ENCODE results near the gene NEAT1. TPM values are rescaled to one million over a fixed set of nuclear protein-coding genes. Genes with fewer than 3 reads are reported as not detected.

The NEAT1 gene
- total RNA-seq, 1 donor from 2014 or later: 508 TPM

- peak; percentile 81 for DNase-seq
- intact Hi-C loops (cut with micrococcal nuclease): no loop called here
- ATAC-seq: peak; percentile 18
These were observed 66.6 kb downstream of the NEAT1 start for GRCh38 chr11:65489035-65489705.

- no peak for ATAC-seq
- DNase-seq: peak; percentile 64
These were observed 67.2 kb downstream of the NEAT1 start for GRCh38 chr11:65489706-65490320.

GRCh38 chr11:65491163-65491465, 68.5 kb downstream of the NEAT1 start:
- no peak for ATAC-seq
- intact Hi-C loops (cut with micrococcal nuclease): no loop called here

More at GRCh38 chr11:65489706-65490320, 67.2 kb downstream of the NEAT1 start:
- intact Hi-C loops (cut with micrococcal nuclease): no loop called here

DNA sequence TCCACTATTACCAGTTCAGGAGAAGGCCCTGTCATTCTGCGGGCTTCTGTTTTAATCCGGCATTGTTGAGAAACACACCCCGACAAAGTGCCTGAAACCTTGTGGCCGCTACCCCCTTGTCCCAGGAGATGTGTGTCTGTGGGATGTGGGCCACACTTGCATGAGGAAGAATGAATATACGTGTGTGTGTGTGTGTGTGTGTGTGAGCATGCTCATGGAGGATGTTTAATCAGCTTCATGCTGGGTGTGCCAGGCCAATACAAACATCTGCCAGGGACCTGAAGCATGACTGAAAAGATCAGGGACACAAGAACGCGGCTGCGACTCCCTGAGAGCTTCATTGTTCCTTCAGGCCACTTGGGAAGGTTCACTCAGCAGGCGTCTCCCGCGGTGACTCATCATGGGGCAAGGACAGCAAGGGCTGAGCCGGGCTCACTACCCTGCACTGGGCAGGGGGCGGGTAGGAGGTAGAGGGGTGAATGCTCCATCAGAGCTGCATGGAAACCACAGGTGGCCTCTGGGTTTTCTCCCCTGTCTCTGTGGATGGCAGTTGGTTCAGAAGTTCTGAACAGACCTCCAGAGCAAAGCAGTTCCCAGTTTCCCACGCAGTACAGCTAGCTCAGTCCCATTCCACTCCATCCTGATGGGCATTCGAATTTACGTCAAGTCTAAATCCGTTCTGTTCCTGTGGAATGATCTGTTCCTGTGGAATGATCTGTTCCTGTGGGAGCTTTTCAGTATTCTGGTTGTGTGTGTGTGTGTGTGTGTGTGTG, 69.2 kb downstream of the NEAT1 start:
- intact Hi-C loops (cut with micrococcal nuclease): no loop called here
- ATAC-seq: peak; percentile 21
- peak; percentile 85 for DNase-seq

More at GRCh38 chr11:65491163-65491465, 68.5 kb downstream of the NEAT1 start:
- DNase-seq: peak; percentile 30

DNA sequence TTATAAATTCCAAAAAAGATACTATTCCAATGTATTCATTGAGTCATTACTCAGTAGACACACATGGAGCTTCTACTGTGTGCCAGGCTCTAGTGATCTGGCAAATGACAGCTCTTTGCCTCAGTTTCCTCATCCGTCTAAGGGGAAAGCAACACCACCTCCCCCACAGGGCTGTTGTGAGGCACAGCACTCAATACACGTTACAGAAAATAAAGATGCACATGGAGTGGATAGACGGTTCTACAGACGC, 69.7 kb downstream of the NEAT1 start:
- DNase-seq: no peak
- intact Hi-C loops (cut with micrococcal nuclease): no loop called here
- no peak for ATAC-seq

DNA sequence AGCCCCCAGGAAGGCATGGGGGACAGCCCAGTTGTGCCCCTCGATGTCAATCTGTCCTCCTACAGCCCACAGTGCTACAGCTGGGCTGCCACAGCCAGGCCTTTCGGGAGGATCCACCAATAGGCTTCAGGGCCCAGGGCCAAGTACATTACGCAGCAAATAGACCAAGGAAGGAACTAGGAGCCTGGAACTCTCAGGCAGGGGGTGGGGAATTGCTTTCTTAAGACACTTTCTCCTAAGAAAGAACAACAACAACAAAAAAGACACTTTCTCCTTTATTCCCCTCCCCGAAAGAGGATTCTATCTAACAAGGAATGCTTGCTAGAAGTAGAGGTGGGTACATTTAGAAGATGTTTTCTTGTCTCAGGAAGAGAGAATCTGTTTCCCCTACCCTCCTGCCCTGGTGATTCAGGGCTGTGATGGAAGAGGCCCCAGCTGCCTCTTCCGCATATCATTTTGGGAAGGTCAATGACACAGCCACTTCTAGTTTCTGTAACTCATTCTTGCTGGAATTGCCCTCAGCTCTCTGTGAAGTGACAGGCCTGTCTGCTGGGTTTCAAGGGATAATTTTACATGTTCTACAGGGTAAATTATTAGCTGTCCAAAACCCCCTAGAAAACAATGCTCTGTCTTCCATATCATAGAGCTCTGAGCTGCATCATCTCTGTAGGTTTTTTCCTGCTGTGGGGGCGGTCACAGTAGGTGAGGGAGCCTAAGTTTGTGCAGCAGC, 70.2 kb downstream of the NEAT1 start:
- intact Hi-C loops (cut with micrococcal nuclease): no loop called here

GRCh38 chr11:65493367-65494176, 71.0 kb downstream of the NEAT1 start:
- intact Hi-C loops (cut with micrococcal nuclease): no loop called here
- ATAC-seq (peak; percentile 10), DNase-seq (peak; percentile 72)

More for the DNA sequence above, 70.2 kb downstream of the NEAT1 start:
- peak; percentile 29 for ATAC-seq
- peak; percentile 87 for DNase-seq

Other genes starting within 250 kb of the NEAT1 start
- 90.1 TPM for gene CAPN1, start 240.9 kb upstream of the NEAT1 start, total RNA-seq
- 3.5 TPM for gene POLA2, start 160.8 kb upstream of the NEAT1 start, total RNA-seq
- gene CDC42EP2, start 107.9 kb upstream of the NEAT1 start, total RNA-seq: 13.0 TPM
- 53.9 TPM for gene DPF2, start 88.9 kb upstream of the NEAT1 start, total RNA-seq
- gene TIGD3, start 68.0 kb upstream of the NEAT1 start, total RNA-seq: 0.97 TPM
- 4.6 TPM for gene SLC25A45, start 40.2 kb upstream of the NEAT1 start, total RNA-seq
- gene FRMD8, start 36.2 kb upstream of the NEAT1 start, total RNA-seq: 9.7 TPM
- 7,191 TPM for gene MALAT1, start 76.2 kb downstream of the NEAT1 start, total RNA-seq
- 60.4 TPM for gene SCYL1, start 102.3 kb downstream of the NEAT1 start, total RNA-seq
- 77.5 TPM for gene LTBP3, start 135.6 kb downstream of the NEAT1 start, total RNA-seq
- 25.0 TPM for gene ZNRD2, start 147.7 kb downstream of the NEAT1 start, total RNA-seq
- 39.3 TPM for gene FAM89B, start 149.7 kb downstream of the NEAT1 start, total RNA-seq
- 57.3 TPM for gene EHBP1L1, start 153.3 kb downstream of the NEAT1 start, total RNA-seq
- gene KCNK7, start 173.0 kb downstream of the NEAT1 start, total RNA-seq: 0.94 TPM
- gene MAP3K11, start 191.4 kb downstream of the NEAT1 start, total RNA-seq: 39.0 TPM
- gene PCNX3, start 193.0 kb downstream of the NEAT1 start, total RNA-seq: 11.8 TPM
- gene SIPA1, start 215.3 kb downstream of the NEAT1 start, total RNA-seq: 32.0 TPM
- 40.1 TPM for gene RELA, start 240.1 kb downstream of the NEAT1 start, total RNA-seq